GM18861 (cell line): ENCODE results near the gene PM20D1.
A peak's percentile ranks its signal among the peaks of the same experiment; 100 is the strongest.
"Not testable (repeated sequence)": the region's sequence is repeated elsewhere in the genome, so short reads cannot be mapped to it uniquely, and the experiment has no call there.

Experiments
- ATAC-seq: cut with Tn5 transposase; IDR thresholded peaks from one replicate; pipeline ENCODE4 v1.9.1; 2021; ENCODE audit not compliant: unreplicated experiment

The PM20D1 gene

DNA sequence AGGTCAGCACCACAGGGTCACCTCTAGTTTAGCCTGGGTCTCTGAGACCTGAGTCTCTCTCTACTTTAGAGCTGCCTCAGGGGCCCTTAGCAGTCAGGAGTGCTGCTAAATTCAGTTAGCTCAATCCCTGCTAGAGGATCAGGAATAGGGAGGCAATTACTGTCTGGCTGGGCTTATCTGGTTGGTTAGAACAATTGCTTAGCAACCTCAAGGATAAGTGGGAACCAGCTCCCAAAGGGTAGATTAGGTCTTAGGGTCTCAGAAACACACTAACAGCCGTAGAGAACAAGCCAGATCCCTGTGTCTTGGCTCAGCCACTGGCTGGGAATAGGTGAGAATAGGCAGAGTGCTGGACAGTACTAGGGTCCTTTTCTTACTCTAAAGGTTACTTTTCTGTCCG, 7.7 kb downstream of the PM20D1 start:
- ATAC-seq, result no peak

DNA sequence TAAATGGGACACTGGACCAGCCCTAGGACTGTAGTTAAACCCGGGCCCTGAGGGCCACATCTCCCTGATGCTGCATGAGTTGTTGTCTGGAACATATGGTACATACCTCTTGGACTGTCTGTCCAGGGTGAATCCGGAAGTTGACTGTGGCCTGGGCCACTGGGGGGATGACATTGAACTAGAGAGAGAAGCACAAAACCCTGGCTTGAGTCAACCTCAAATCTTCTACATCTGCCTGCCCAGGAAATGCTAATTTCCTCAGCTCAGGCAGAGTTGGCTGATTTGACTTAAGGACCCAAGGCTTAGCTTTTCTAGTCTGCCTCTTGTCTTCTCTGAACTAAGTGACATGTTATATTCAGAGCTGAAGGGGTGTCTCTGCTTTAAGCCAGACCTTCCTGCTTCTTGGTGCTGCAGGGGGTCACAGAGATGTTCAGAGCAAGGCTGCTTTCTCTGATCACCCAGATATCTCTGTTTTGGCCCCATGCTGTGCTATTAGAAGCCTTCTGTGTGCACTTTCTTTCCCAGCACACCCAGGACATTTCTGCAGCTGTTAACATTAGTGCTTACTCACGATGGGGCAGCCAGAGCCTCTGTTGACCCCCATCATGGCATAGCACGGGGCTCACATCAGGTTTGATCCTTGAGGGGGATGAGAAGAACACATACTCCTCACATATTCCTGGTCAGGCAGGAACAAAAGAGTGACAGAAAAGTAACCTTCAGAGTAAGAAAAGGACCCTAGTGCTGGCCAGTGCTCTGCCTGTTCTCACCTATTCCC, 9.6 kb downstream of the PM20D1 start:
- ATAC-seq, result no peak

DNA sequence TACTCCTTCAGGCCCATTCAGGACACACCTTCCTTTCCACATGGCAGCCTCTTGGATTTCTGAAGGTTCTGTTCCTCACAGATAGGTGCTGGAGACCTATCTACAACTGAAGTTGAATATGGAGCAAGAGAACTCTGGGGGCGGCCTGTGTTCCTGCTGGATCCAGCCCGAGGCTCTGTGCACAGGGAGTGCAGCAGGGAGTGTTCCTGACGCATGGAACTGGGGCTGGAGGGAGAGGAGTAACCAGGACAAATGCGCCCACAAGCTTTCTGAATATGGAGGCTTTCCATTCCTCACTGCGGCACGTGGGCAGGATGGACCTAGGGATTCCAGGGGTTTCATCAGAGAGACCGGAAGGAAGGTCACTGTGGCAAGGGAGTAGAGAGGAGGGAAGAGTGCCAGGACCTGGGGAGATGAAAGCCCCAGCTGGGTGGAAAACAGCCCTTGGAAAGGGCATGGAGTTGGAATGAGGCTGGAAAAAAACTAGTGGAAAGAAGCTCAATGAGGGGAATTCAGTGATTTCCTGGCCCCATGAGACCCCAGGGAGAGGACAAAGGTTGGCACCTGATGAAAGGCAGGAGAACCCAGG, 12.5 kb downstream of the PM20D1 start:
- ATAC-seq, result no peak

DNA sequence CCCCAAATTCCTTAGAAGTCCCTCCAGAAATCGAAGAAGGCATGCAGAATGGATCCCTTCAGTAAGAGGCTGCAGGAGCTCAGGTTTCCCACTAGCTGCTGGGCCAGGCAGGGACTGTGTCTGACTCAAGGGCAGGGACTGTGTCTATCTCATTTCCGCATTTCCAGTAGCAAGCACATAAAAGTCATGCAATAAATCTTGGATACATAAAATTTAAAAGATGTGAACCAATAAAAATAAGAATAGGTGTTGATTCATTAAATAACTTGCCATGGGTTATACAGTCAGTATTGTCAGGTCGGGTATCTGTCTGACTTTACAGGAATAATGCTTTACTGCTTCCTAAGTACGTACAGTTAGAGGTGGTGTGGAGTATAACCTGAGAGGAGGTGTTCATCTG, 15.2 kb downstream of the PM20D1 start:
- ATAC-seq, result no peak

DNA sequence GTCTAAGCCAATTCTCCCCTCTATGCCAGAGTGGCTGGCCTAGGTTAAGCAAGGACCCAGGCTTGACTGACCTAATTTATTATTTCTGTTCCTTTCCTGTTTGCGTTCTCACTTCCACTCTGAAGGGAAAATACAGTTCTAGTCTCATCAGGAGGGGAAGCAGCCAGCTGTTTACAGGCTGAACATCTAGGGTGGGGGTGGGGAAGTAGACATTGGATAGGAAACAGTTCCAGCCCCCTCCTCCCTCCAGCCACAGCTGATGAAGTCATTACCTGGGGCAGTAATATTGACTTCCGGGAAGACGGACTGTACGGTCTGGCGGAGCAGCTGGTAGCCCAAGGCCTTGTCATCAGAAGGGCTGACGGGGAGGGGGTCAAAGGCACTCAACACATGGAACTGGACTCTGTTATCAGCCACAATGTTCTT, 17.6 kb downstream of the PM20D1 start:
- ATAC-seq, result no peak

DNA sequence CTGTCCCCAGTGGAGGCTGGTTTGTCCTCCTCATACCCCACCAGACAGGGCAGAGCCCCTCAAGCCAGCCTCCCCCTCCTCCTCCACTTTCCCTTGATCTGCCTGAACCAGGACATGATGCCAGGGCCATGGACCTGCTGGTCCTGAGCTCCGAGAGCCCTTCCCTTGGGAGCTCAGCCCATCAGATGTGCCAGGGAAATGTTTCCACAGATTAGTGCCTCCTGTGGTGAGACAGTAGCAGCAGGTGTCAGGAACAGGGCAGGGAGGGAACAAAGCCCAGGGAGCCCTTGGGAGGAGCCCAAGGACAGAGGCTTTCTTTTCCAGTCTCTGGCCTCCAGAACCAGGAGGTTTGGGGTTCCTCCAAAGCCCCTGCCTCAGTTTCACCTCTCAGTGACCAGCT, 22.3 kb downstream of the PM20D1 start:
- no peak for ATAC-seq

DNA sequence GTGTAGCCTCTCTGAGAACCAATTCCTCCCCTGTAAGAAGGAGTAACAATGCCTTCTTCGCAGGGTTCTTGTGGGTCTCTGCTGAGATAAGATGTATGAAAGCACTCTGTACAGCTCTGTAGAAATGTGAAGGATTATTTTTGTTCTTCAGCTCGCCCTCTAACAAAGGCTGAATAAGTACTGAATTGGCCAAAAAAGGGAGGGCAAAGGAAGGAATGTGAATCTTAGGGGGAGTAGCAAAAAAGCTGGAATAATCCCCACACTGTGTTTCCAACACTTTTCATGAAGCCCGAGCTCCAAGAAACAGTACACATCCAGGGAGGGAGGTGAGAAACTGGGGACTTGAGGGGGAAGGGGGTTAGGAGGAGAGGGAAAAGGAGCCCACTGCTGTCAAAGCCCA, 22.9 kb downstream of the PM20D1 start:
- ATAC-seq, result no peak

DNA sequence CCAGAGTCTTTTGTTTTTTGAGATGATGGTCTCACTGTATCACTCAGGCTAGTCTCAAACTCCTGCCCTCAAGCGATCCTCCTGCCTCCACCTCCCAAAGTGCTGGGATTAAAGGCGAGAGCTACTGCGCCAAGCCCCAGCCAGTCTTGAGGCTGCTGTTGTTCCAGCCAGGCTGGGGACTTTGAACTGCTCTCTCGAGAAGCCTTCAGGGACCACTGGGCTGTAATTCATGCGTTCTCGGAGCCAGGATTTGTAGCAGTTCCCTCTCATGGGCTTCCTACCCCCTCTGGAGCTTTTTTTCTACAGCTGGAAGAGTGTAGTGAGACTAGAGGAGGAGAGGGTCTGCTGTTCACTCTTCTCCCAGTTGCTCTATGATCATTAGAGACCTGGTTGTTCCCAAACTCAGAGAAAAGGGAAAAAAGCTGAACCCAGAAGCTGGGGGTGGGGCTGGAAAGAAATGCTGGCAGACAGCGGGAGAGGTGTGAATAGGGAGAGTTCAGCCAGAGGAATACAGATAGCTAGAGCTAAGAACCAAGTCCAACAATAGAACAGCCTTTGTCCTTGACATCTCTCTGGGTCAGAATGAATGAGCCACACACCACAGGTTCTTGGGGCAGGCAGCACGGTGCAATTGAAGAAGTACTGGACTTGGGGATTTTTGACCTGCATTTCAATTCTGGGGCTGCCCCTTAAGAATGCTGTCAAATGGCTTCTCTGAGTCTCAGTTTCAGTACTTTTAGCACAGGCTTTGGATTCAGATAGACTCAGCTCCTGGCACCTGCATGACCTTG, 23.7 kb downstream of the PM20D1 start:
- no peak for ATAC-seq

DNA sequence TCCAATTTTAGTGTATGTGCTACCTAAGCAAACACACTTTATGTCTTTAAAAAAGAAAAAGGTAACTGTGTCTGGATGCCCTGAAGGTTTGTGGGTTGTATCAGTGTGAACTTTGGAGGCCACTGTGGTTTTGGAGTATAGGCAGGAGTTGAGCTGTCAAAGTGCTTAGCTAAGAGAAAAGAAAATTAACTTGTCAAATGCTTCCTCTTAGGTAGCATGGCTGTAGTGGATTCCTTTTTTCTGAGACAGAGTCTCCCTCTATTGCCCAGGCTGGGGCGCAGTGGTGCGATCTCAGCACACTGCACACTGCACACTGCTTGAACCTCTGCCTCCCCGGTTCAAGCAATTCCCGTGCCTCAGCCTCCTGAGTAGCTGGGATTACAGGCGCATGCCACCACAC, 25.8 kb downstream of the PM20D1 start:
- no peak for ATAC-seq

DNA sequence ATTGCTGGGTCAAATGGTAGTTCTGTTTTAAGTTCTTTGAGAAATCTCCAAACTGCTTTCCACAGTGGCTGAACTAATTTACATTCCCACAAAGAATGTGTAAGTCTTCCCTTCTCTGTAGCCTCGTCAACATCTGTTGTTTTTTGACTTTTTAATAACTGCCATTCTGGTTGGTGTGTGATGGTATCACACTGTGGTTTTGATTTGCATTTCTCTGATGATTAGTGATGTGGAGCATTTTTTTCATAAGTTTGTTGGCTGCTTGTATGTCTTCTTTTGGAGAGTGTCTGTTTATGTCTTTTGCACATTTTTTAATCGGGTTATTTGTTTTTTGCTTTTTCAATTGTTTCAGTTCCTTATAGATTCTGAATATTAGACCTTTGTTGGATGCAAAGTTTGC, 26.7 kb downstream of the PM20D1 start:
- not testable (repeated sequence) for ATAC-seq

DNA sequence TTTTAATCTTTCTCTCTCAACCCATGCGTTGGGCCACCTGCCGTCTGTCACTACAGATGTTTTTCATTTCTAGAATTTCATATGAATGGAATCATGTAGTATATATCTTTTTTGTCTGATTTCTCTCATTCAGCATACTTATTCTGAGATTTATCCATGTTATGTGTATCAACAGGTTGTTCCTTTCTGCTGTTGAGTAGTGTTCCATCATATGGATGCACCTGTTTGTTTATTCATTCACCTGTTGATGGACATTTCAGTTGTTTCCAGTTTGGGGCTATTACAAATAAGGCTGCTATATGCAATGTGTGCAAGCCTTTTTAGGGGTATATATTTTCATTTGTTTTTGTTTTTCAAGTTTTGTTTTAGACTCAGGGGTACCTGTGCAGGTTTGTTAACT, 27.5 kb downstream of the PM20D1 start:
- ATAC-seq, result no peak

DNA sequence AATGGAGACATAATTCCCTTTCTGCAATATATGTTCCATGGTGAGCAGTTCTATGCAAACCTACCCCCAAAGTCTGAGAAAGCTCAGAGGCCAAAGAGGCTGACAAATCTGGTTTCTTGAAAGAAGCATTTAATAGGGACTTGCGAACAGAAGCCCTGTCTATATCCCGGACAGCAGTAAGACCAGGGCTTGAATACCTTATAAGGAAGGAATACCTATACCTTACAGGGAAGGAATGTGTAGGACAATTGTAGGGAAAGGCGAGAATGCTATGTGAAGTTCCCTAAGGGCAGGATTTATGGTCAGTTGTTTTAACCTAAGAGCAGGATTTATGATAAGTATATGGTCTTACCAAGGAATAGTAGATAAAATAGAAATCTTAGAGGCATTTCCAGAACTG, 31.9 kb downstream of the PM20D1 start:
- ATAC-seq, result no peak

DNA sequence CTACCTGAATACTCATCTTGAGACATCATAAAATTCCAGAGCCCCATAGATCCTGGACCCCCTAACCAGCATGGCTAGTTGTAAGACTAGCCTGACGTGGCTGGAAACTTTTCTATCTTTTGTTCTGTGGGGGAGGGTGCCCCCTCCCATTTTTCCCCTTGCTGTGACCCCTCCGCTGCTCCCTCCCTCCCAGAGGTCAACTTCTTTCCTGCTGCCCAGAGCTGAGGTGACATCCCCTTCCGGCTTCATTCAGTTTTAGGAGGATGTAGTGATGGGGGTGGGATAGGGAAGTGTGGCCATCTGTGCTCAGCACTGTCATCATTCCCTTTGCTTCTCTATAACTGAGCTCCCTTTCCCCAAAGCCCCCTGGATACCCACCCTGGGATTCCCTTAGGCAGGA, 32.6 kb downstream of the PM20D1 start:
- ATAC-seq, result no peak

DNA sequence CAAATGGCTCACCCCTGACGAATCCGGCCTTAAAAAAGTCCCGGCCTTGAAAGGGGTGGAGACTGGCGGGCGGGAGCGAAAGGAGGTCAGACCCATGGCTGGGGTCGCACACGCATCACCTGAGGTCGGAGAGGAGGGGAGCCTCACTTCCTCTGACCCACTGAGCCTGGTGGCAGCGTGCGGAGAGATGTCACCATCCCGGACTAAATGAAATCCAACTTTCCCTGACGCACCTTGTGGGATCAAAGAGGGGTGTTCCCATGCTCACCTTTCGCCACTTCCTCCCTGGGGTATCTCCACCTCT, 36.2 kb downstream of the PM20D1 start:
- ATAC-seq, result no peak

DNA sequence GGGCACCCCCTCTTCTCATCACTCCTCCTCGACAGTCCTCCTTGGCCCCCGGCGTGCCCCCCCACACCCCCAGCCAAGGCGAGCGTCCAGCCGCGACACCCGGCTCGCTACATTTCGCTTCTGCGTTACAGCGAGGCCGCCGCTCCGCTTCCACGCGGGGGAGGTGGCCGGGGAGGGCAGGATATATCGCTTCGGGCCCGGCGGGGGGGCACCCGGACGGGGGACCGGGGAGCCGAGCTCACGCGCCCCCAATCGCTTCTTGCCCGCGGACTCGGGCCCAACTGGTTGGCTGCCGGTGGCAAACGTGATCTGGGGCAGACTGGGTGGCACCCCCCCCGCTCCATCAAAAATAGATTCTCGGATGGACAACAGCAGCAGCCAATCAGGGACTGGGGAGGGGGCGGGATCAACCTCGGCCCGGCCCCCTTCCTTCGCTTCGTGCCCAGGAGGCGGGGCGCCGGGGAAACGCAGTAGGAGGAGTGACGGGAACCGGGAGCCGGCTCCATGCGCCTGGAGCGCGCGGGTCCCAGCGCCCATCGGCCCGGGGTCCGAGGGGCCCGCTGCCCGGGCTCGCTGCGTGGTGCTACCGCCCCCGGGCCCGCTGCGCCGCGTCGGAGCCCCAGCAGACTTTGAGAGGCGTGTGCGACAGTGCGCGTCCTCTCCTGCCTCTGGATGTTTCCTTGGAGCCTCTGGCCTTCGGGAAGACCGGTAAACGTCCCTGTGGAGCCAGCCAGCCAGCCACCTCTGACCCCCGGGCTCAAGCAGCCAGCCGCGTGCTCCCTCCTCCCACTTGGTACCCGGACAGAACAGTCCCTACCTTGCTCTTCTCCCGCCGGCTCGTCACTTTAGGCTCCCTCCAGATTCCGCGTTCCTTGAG, 36.8 kb downstream of the PM20D1 start, which contains the start of gene SLC41A1:
Gene SLC41A1 (minus strand): TSS at position 321 of the 877 bp plus-strand sequence. CDS start 2,757 bp downstream, outside the sequence.
- peak; percentile 65 for ATAC-seq

DNA sequence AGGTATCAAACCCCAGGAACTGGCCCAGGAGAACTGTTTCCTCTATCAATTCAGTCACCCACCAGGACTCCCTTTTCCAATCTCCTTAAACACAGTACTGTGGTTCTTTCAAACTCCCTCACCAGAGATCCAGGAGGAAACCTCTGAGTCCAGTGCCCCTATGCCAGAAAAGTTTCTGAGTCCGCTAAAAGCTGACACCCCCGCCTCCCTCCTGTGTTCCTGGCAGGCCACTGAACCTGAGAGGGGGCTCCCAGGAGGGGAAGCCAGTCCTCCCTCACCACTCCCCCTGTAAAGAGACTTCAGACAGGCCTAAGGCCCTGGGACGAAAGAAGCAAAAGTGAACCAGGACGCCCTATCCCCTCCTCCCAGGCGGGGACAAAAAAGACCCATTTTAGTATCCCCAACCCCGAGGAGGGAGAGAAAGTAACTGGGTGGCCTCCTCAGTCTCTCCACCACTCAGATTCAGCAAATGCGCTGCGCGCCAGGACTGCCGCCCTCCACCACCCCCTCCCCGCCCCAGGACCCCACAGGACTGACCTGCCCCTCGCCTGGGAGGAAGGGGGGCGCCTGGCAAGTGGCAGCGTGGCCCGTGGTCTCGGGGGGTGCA, 37.6 kb downstream of the PM20D1 start:
- ATAC-seq, result no peak

DNA sequence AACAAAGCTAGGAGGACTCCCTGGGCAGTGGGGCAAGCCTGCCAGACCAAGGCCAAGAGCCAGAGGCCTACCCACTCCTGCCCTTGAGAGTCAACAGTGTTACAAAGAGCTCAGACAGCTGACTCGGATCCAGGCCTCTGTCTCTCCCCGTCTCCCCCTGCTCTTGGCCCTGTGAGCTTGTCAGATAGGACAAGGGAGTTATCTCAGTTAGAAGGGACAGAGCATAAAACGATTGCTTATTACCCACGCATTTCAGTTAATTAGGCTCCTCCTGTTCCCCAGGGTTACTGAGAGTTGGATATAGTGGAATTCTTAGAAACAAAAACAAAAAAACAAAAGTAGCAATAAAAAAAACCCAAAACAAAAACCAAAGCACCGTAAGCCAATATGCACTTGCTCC, 38.3 kb downstream of the PM20D1 start:
- no peak for ATAC-seq

DNA sequence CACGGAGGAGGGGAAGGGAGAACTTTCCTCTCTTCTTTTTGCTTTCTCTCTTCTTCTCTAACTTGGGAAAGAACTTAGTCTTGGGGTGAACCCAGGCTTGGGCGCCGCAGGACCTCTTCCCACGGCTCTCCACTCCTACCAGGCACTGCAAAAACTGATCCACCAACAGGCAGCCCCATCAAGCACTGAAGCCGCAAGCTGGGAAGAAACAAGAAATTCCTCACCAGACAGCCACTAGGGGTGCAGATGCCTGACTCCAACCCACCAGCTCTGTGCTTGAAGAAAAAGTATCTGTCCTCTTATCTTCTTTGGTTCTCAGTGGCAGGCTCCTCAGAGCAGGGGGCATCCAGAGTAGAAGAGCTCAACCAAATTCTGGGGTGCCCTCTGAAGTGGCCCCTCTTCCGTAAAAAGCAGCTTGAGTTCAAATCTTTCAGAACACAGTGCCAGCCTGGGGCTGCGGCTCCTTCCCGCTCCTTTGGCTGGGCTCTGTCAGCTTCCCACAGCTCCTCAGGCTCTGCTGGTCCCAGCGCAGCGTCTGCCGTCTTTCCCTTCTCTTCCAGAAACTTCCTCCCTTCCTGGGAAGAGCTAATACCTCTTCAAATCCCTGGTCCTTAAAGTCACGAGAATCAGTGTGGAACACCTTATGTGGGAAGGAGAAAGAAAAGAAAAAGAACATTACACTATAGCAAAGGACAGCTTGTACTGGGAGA, 39.3 kb downstream of the PM20D1 start:
- ATAC-seq, result no peak

DNA sequence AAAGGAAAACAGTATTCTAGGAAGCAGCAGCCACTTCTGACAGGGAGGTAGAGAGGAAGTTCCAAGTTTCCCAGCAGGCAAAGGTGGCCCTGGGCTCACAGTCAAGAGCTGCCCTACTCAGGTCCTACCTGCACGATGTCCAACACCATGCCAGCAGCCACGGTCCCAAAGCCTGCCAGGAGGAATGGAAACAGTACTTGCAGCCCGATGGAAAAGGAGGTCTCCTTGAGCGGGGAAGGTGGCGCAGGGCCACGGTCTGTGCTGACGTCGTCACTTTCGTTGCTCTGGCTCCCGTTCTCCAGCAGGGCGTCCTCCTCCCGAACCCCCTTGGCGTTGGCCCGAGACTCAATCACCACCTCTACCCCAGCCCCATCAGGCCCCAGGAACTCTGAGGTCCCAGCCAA, 40.0 kb downstream of the PM20D1 start:
- no peak for ATAC-seq

DNA sequence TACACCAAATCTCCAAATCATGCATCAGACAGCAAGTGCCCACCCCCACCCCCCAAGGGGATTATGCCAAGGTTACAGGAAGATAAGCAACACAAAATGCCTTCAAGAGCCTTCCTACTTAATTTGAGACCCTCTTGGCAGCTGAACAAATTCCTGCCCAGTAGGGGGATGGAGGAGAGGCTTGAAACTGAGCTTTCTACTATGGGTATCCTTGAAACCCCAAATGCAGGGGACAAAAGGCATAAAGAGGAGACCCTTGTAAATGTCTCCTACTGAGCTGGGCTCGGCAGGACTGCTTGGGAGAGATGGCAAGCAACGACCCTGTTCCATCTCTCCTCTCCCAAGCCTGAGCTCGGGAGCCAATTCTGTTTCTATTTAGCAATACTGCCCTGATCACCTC, 40.5 kb downstream of the PM20D1 start:
- ATAC-seq, result no peak
